ENCODE measurements around the gene ZMIZ1.

GRCh38 chr10:79351332-79351731 lies 282.6 kb downstream of the ZMIZ1 start:
- TF ChIP-seq CTCF (conservative IDR thresholded peaks at IDR 0.05 in 1 of 2, IDR thresholded peaks at IDR 0.05 in 1 of 2; ENCODE audit: low read depth in 1 of 2, low read length in 2 of 2) (no peak), EZH2 (IDR thresholded peaks at IDR 0.05; ENCODE audit: low read length, missing control alignments) (no peak)

All from fibroblast of lung (primary cell).